ENCODE measurements around the gene CCDC102A. TPM values are rescaled to one million over a fixed set of nuclear protein-coding genes. Genes with fewer than 3 reads are reported as not detected.

CCDC102A gene
- total and polyA plus RNA-seq, 10 of the 15 experiments (the other 5 are each of a cell fraction or from before 2014, with no cell fraction given), result 0.03 to 5.9 (median 2.4) TPM

- TF ChIP-seq, protein P1, sequence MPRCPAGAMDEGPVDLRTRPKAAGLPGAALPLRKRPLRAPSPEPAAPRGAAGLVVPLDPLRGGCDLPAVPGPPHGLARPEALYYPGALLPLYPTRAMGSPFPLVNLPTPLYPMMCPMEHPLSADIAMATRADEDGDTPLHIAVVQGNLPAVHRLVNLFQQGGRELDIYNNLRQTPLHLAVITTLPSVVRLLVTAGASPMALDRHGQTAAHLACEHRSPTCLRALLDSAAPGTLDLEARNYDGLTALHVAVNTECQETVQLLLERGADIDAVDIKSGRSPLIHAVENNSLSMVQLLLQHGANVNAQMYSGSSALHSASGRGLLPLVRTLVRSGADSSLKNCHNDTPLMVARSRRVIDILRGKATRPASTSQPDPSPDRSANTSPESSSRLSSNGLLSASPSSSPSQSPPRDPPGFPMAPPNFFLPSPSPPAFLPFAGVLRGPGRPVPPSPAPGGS (IDR thresholded peaks at IDR 0.05; ENCODE audit: borderline replicate concordance, insufficient read depth, low read depth, low read length, poor library complexity, severe bottlenecking), result no peak
- TF ChIP-seq FOXK2 (IDR thresholded peaks at IDR 0.05), result no peak
- no peak for TF ChIP-seq SMAD5 (IDR thresholded peaks at IDR 0.05; ENCODE audit: low read depth)
- no peak for TF ChIP-seq ATF3 (IDR thresholded peaks at IDR 0.05; ENCODE audit: borderline replicate concordance, extremely low read depth, low read depth, low read length)
- TF ChIP-seq SMC3 (IDR thresholded peaks at IDR 0.05; ENCODE audit: borderline replicate concordance, low read length), result no peak
- TF ChIP-seq MXI1 (IDR thresholded peaks at IDR 0.05; ENCODE audit: low read depth, low read length), result no peak
- TF ChIP-seq, protein P2, sequence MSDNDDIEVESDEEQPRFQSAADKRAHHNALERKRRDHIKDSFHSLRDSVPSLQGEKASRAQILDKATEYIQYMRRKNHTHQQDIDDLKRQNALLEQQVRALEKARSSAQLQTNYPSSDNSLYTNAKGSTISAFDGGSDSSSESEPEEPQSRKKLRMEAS (IDR thresholded peaks at IDR 0.05; ENCODE audit: low read depth, low read length), result no peak
- no peak for TF ChIP-seq ZNF622 (IDR thresholded peaks at IDR 0.05)
- TF ChIP-seq SREBF2 (IDR thresholded peaks at IDR 0.05; ENCODE audit: low read length), result no peak
Observed at GRCh38 chr16:57483725-57484514, 52.5 kb downstream of the CCDC102A start (continued).

Data from GM12878 (cell line).